ENCODE measurements around the gene KIF4A.

Gene KIF4A

DNA sequence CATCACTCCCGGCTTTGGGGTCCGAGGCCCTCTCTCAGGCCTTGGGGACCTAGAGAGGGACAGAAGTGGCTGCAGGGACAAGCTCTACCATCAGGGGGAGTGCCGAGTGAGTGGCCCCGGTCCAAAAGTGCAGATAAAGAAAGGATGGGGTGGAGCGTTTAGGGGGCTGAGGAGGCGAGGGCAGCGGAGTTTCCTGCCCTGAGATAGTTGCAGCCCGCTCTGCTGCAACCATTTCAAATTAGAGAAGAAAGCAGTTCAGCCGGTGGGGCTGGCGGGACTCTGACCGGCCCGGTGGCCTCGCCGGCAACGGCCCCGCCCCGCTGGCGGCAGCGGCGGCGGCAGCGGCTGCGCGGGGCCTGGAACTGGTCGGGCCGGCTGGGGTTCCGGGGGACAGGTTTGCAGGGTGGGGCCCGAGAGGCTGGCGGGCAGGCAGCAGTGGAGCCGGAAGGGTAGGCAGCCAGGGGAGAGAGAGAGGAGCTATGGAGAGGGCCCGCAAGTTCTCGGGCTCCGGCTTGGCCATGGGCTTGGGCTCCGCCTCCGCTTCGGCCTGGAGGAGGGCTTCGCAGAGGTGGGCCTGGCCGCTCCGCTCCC, 162.3 kb downstream of the KIF4A start:
- DNase-seq (ENCODE audit: low read depth), result peak; percentile 30
- TF ChIP-seq, protein P1, sequence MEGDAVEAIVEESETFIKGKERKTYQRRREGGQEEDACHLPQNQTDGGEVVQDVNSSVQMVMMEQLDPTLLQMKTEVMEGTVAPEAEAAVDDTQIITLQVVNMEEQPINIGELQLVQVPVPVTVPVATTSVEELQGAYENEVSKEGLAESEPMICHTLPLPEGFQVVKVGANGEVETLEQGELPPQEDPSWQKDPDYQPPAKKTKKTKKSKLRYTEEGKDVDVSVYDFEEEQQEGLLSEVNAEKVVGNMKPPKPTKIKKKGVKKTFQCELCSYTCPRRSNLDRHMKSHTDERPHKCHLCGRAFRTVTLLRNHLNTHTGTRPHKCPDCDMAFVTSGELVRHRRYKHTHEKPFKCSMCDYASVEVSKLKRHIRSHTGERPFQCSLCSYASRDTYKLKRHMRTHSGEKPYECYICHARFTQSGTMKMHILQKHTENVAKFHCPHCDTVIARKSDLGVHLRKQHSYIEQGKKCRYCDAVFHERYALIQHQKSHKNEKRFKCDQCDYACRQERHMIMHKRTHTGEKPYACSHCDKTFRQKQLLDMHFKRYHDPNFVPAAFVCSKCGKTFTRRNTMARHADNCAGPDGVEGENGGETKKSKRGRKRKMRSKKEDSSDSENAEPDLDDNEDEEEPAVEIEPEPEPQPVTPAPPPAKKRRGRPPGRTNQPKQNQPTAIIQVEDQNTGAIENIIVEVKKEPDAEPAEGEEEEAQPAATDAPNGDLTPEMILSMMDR (conservative IDR thresholded peaks at IDR 0.05; ENCODE audit: low read depth, low read length), result peak; percentile 74
- H3K4me3 ChIP-seq (ENCODE audit: low read depth, low read length), result peak overlapping the region; percentile 62

DNA sequence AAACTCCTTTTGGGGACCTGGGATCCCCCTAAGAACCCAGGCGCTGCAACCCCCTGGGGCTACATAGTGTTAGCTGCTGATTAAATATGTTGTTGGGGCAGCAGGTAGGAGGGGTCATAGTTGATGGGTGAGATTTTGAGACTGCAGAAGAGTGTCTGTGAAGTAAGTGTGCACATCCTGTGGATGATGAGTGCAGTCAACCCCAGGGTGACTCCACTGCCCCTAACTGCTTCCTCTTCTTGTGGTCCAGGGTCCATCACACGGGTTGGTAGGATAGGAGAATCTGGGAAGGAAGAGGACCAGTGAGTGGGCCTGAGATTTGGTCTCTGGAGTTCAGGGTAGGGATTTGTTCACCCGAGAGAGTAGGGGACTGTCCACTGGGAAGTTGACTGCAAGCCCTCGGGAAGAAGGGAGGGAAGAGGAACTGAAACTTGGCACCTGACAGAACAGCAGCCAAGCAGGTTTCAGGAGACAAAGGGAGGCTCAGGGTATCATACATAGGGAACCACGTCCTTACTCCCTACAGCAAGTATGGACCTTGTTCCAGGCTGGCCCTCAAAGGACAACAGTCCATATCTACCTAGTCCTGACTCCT, 163.2 kb downstream of the KIF4A start:
- no peak overlapping the region for H3K4me3 ChIP-seq (ENCODE audit: low read depth, low read length)
- TF ChIP-seq, protein P1 (conservative IDR thresholded peaks at IDR 0.05; ENCODE audit: low read depth, low read length), result no peak
- DNase-seq (ENCODE audit: low read depth), result no peak

DNA sequence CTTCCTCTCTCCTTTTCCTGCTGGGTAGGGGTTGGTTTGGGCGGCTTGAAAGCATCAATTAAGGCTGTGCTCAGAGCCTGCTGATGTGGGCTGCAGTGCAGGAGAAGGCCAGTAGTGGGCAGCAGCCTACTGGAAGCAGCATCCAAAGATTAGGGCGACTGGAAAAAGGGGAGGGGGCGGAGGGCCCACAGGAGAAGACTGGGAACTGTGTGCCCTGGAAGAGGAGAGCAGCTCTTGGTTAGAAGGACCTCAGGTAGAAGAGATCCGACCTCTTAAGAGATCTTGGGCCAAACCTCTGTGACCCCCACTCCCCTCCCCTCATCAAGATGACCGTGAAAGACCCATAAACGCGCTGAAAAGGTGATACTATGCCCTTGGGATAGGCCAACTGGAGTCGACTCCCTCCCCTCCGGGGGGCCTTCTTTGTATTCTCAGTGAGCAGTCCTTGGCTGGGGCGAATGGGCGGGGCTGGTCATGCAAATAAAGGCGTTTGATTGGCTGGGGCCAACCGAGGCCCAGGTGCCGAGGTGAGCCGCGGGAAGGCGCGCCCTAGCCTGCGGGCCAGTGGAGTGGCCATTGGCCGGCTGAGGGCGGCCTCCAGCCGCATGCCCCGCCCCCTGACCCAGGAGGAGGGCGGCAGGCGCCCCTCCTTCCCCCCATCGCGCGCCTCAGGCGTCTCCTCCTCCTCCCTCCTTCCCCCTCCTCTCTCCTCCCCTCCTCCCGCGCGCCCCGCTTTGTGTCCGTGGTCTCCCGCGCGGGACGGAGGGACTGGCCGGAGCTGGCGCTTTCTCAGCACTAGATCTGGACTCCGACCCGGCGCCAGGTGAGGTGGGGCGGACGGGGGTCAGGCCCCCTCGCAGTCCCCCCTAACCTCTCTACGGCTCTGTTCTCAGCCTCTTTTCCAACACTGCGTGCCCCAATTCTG, 164.8 kb downstream of the KIF4A start:
- TF ChIP-seq, protein P1 (conservative IDR thresholded peaks at IDR 0.05; ENCODE audit: low read depth, low read length), result peak; percentile 92
- peak; percentile 67 for DNase-seq (ENCODE audit: low read depth)
- peak overlapping the region; percentile 59 for H3K4me3 ChIP-seq (ENCODE audit: low read depth, low read length)

DNA sequence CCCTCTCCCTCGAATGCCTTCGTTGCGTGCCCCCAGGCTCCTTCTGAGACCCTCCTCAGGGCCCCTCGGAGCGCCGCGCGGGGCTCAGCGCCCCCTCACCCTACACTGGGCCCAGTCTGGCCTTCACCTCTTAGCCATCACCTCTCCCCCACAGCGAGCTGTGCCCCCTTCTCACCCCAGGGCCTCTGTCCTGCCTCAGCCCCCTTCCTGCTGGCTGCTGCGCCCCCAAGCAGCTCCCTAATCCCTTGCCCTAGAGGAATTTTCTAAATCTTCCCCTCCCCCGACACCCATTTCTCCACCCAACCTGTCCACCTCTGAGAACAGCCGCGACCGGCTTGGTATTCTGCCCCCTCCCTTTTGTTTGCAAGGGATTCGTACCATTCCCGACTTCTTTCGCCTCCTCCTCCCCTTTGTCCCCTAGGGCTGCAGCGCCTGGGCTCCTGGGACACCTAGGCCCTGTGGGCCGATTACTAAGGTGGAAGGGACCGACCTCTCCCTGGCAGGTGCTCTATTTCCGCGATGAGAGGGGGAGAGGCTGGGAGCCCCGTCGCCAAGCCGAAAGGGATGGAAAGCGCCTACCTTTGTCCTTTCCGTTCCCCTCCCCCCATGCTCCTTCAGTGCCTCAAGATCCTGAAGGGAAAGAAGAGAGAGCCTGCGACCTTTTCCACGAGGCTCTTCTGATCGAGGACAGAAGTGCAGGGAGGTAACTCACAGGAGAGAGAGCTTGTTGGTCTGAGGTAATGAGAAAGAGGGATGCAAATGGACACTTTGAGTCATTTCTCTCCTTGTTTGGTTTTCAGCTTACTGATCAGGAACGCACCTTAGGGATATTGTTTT, 165.7 kb downstream of the KIF4A start:
- TF ChIP-seq, protein P1 (conservative IDR thresholded peaks at IDR 0.05; ENCODE audit: low read depth, low read length), result no peak
- H3K4me3 ChIP-seq (ENCODE audit: low read depth, low read length), result peak overlapping the region; percentile 59
- DNase-seq (ENCODE audit: low read depth), result no peak

DNA sequence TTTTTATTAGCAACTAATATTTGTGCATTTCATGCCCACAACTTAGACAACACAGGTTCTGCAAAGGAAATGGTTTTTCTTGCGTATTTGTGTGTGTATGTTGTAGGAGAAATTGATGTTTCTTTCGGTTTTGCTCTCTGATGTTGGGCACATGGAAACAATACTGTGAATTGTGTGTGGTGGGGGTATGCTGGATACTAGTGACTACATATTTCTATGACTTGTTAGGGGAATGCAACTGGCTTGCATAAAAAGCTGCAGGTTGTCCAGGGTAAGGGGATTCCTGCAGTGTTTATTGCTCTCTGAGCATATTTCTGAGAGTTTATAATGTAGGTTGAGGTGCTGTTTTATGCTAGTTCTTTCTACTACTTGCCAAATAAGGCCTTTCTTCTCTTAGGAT, 166.4 kb downstream of the KIF4A start:
- no peak for DNase-seq (ENCODE audit: low read depth)
- no peak overlapping the region for H3K4me3 ChIP-seq (ENCODE audit: low read depth, low read length)
- TF ChIP-seq, protein P1 (conservative IDR thresholded peaks at IDR 0.05; ENCODE audit: low read depth, low read length), result no peak

DNA sequence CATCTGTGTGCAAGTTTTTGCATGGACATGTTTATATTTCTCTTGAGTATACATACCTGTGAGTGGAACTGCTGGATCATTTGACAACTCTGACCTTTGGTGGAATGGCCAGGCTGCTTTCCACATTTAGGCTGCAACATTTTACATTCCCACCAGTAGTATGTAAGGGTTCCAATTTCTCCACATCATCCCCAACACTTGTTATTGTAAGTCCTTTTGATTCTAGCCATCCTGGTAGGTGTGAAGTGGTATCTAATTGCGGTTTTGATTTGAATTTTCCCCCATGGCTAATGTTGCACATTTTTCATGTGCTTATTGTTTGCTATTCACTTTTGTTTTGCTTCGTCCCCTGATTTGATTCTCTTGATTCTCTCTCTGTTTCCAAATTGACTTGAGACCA, 171.1 kb downstream of the KIF4A start:
- no peak for DNase-seq (ENCODE audit: low read depth)
- no peak overlapping the region for H3K4me3 ChIP-seq (ENCODE audit: low read depth, low read length)
- TF ChIP-seq, protein P1 (conservative IDR thresholded peaks at IDR 0.05; ENCODE audit: low read depth, low read length), result no peak
